K562 (cell line): ENCODE data around the gene ZNHIT3. TPM values are rescaled to one million over a fixed set of nuclear protein-coding genes. Genes with fewer than 3 reads are reported as not detected.

Source experiments
- CHCHD3 ChIP-seq: fragments of 250-450 bp; sonication (Bioruptor Pico); IDR thresholded peaks from 2 replicates; pipeline ENCODE4 v2.1.2; 2022; ENCODE audit warnings: mild to moderate bottlenecking
- ETV5 ChIP-seq: sonication (generic); formaldehyde crosslinking; IDR thresholded peaks from 2 replicates; pipeline ENCODE4 v1.4.0; 2020; ENCODE audit warnings: low read depth, mild to moderate bottlenecking, missing genetic modification reagents
- FOS ChIP-seq: IDR thresholded peaks from 3 replicates; pipeline ENCODE4 v1.6.1; 2011; ENCODE audit not compliant: insufficient read length; ENCODE audit errors: extremely low read depth
- GTF2A2 ChIP-seq: IDR thresholded peaks from 2 replicates; pipeline ENCODE4 v1.6.1; 2016; ENCODE audit warnings: mild to moderate bottlenecking, missing genetic modification characterization, missing compliant biosample characterization
- JUNB ChIP-seq: fragments of 450-650 bp; formaldehyde crosslinking; conservative IDR thresholded peaks from 2 replicates; pipeline ENCODE4 v1.4.0; 2020; ENCODE audit warnings: mild to moderate bottlenecking
- KLF6 ChIP-seq: fragments of 250-450 bp; sonication (Bioruptor Pico); IDR thresholded peaks from 2 replicates; pipeline ENCODE4 v1.4.0; 2020; ENCODE audit warnings: mild to moderate bottlenecking, moderate library complexity, borderline replicate concordance
- MAFG ChIP-seq: fragments of 450-650 bp; conservative IDR thresholded peaks from 2 replicates; pipeline ENCODE4 v1.6.1; 2016; ENCODE audit warnings: missing genetic modification characterization, missing compliant biosample characterization
- POLR2AphosphoS2 ChIP-seq: IDR thresholded peaks from 2 replicates; pipeline ENCODE4 v1.6.1; 2012; ENCODE audit warnings: low read length, improper control_type of control experiment
- POLR2AphosphoS5 ChIP-seq: IDR thresholded peaks from 2 replicates; pipeline ENCODE4 v1.6.1; 2011; ENCODE audit warnings: mild to moderate bottlenecking, low read depth, low read length, moderate library complexity; ENCODE audit not compliant: control insufficient read depth, insufficient read depth
- PPARD ChIP-seq: fragments of 250-450 bp; sonication (Bioruptor Pico); IDR thresholded peaks from 2 replicates; pipeline ENCODE4 v1.8.0; 2022; ENCODE audit warnings: inconsistent platforms, mild to moderate bottlenecking, moderate library complexity
- ZBTB1 ChIP-seq: sonication (generic); formaldehyde crosslinking; IDR thresholded peaks from 2 replicates; pipeline ENCODE4 v1.8.1; 2023; ENCODE audit warnings: missing genetic modification reagents, low read depth, mild to moderate bottlenecking, borderline replicate concordance
- ZNF318 ChIP-seq, 2 experiments: fragments of 450-650 bp; IDR thresholded peaks; 2 replicates each; pipeline ENCODE4 v1.6.1; 2016; ENCODE audit warnings: mild to moderate bottlenecking in 2 of 2, borderline replicate concordance in 1 of 2, low read depth in 1 of 2, moderate library complexity in 1 of 2
- polyA plus RNA-seq, 8 experiments: library from polyadenylated mRNA; depleted of rRNA in 4 of 8; stranded (reverse) in 5 of 8; unstranded in 3 of 8; fragments of >200 nt; fragmentation: Nextera tagmentation in 2 of 8; fragmentation: Illumina TruSeq in 1 of 8; extraction: Ambion mirVana in 2 of 8; extraction: Trizol in 1 of 8; gene quantifications; 2 replicates each; pipeline versions ENCODE4 v1.2.1 to v1.2.3, GENCODE V29; 2011 to 2014; ENCODE audit warnings: inconsistent platforms in 1 of 8, missing spikeins in 1 of 8
- total RNA-seq, 7 experiments: library from RNA; depleted of rRNA in 6 of 7; stranded (reverse); fragments of >200 nt in 6 of 7; fragmentation: Illumina TruSeq in 2 of 7; extraction: Trizol in 2 of 7; gene quantifications; 2 replicates each; pipeline versions ENCODE4 v1.2.1 to v1.2.3, GENCODE V29; 2011 to 2021; ENCODE audit warnings: low replicate concordance in 1 of 7
- TF ChIP-seq, protein P1 (sequence below), 2 experiments: fragments of 450-650 bp; conservative IDR thresholded peaks; 2 replicates each; pipeline ENCODE4 v1.6.1; 2017; ENCODE audit warnings: mild to moderate bottlenecking in 2 of 2, moderate library complexity in 2 of 2
- TF ChIP-seq, protein P2 (sequence below): fragments of 250-450 bp; sonication (Bioruptor Pico); IDR thresholded peaks from 2 replicates; pipeline ENCODE4 v1.5.0; 2020; ENCODE audit warnings: mild to moderate bottlenecking

The ZNHIT3 gene
- total and polyA plus RNA-seq, 9 of the 15 experiments (the other 6 are each of a cell fraction or from before 2014, with no cell fraction given): 45.0 to 300 (median 88.4) TPM

DNA sequence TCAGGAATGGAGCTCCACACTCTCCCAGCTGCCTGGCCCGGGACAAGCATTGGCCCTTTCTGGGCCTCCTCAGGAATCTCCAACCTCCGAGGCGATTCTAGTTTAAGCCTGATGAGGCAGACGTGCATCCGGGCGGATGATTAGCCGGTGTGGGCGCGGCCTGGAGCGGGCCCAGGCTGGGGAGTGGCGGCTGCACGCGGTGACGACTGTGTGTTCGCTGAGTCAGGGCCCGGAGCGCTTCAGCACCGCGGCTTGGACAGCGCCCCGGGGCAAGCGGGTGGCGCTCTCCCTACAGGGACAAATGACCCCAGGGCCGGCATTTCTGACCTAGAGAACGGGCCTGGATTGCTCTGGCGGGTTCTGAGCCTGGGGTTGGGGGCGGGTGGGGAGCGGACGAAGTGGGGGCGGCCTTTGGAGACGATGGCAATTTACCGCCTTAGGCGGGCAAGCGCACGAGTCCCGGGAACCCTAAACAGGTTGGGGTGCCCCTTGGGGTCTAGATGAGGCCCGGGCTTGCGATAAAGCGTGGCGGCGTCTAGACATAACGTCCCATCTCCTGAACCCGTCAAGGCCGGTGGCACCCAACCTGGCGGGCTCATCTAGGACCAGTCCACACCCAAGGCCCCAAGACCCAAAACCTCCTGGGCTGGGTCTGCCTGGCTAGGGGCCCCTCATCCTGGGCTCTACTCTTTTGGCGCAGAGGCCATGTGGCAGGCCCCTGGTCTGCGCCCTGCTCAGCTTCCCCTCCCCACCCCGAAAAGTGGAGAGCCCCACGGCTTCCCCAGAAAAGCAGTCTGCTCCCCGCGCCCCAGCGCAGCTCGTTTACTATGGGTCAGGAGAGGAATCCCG lies 22.3 kb upstream of the ZNHIT3 start (continued):
- TF ChIP-seq ZBTB1: no peak
- no peak for TF ChIP-seq GTF2A2
- no peak for TF ChIP-seq KLF6 (CRISPR knock-in tag)
- TF ChIP-seq, protein P1, sequence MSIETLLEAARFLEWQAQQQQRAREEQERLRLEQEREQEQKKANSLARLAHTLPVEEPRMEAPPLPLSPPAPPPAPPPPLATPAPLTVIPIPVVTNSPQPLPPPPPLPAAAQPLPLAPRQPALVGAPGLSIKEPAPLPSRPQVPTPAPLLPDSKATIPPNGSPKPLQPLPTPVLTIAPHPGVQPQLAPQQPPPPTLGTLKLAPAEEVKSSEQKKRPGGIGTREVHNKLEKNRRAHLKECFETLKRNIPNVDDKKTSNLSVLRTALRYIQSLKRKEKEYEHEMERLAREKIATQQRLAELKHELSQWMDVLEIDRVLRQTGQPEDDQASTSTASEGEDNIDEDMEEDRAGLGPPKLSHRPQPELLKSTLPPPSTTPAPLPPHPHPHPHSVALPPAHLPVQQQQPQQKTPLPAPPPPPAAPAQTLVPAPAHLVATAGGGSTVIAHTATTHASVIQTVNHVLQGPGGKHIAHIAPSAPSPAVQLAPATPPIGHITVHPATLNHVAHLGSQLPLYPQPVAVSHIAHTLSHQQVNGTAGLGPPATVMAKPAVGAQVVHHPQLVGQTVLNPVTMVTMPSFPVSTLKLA (conservative IDR thresholded peaks at IDR 0.05): peak; percentile 72 to 91; a peak in 3 of 4 replicates
- TF ChIP-seq POLR2AphosphoS2: no peak
- TF ChIP-seq PPARD (CRISPR knock-in tag): no peak
- TF ChIP-seq, protein P2, sequence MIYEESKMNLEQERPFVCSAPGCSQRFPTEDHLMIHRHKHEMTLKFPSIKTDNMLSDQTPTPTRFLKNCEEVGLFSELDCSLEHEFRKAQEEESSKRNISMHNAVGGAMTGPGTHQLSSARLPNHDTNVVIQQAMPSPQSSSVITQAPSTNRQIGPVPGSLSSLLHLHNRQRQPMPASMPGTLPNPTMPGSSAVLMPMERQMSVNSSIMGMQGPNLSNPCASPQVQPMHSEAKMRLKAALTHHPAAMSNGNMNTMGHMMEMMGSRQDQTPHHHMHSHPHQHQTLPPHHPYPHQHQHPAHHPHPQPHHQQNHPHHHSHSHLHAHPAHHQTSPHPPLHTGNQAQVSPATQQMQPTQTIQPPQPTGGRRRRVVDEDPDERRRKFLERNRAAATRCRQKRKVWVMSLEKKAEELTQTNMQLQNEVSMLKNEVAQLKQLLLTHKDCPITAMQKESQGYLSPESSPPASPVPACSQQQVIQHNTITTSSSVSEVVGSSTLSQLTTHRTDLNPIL (CRISPR knock-in tag): no peak
- peak; percentile 70 for TF ChIP-seq MAFG (tag)
- TF ChIP-seq FOS: no peak
- TF ChIP-seq CHCHD3 (CRISPR knock-in tag): no peak
- TF ChIP-seq POLR2AphosphoS5: no peak
- no peak for TF ChIP-seq ZNF318 (IDR thresholded peaks at IDR 0.05; ENCODE audit: borderline replicate concordance in 1 of 2, low read depth in 1 of 2)
- no peak for TF ChIP-seq JUNB (CRISPR knock-in tag)
- peak; percentile 50; the same call in 1 of the 2 replicates for TF ChIP-seq ETV5 (CRISPR knock-in tag)
